ENCODE results near the gene METTL16.

DNA sequence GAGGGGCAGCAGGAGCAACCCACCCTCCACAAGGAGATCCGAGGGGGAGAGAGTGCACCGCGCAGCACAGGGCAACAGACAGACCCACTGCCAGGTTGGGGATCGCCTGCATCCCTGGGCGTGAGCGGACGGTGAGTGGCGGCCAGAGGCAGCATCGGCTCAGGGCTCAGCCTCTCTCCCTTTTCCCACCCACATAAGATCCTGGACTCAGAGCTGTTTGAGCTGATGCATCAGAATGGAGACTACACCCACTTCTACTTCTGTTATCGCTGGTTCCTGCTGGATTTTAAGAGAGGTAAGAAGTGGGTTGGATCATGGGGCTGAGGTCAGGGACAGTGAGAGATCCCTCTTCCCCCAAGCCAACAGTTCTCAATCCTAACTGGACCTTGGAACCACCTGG is 134.0 kb downstream of the METTL16 start:
- TF ChIP-seq, protein P1, sequence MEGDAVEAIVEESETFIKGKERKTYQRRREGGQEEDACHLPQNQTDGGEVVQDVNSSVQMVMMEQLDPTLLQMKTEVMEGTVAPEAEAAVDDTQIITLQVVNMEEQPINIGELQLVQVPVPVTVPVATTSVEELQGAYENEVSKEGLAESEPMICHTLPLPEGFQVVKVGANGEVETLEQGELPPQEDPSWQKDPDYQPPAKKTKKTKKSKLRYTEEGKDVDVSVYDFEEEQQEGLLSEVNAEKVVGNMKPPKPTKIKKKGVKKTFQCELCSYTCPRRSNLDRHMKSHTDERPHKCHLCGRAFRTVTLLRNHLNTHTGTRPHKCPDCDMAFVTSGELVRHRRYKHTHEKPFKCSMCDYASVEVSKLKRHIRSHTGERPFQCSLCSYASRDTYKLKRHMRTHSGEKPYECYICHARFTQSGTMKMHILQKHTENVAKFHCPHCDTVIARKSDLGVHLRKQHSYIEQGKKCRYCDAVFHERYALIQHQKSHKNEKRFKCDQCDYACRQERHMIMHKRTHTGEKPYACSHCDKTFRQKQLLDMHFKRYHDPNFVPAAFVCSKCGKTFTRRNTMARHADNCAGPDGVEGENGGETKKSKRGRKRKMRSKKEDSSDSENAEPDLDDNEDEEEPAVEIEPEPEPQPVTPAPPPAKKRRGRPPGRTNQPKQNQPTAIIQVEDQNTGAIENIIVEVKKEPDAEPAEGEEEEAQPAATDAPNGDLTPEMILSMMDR (IDR thresholded peaks at IDR 0.05) = no peak
- TF ChIP-seq RXRA (IDR thresholded peaks at IDR 0.05; ENCODE audit: borderline replicate concordance, low read depth) = no peak
- TF ChIP-seq JUND (IDR thresholded peaks at IDR 0.05) = no peak
- no peak for TF ChIP-seq NRF1 (IDR thresholded peaks at IDR 0.05; ENCODE audit: low read depth, low read length)
- TF ChIP-seq, protein P2, sequence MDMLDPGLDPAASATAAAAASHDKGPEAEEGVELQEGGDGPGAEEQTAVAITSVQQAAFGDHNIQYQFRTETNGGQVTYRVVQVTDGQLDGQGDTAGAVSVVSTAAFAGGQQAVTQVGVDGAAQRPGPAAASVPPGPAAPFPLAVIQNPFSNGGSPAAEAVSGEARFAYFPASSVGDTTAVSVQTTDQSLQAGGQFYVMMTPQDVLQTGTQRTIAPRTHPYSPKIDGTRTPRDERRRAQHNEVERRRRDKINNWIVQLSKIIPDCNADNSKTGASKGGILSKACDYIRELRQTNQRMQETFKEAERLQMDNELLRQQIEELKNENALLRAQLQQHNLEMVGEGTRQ (IDR thresholded peaks at IDR 0.05; ENCODE audit: borderline replicate concordance, low read depth, low read length) = no peak
- TF ChIP-seq, protein P3, sequence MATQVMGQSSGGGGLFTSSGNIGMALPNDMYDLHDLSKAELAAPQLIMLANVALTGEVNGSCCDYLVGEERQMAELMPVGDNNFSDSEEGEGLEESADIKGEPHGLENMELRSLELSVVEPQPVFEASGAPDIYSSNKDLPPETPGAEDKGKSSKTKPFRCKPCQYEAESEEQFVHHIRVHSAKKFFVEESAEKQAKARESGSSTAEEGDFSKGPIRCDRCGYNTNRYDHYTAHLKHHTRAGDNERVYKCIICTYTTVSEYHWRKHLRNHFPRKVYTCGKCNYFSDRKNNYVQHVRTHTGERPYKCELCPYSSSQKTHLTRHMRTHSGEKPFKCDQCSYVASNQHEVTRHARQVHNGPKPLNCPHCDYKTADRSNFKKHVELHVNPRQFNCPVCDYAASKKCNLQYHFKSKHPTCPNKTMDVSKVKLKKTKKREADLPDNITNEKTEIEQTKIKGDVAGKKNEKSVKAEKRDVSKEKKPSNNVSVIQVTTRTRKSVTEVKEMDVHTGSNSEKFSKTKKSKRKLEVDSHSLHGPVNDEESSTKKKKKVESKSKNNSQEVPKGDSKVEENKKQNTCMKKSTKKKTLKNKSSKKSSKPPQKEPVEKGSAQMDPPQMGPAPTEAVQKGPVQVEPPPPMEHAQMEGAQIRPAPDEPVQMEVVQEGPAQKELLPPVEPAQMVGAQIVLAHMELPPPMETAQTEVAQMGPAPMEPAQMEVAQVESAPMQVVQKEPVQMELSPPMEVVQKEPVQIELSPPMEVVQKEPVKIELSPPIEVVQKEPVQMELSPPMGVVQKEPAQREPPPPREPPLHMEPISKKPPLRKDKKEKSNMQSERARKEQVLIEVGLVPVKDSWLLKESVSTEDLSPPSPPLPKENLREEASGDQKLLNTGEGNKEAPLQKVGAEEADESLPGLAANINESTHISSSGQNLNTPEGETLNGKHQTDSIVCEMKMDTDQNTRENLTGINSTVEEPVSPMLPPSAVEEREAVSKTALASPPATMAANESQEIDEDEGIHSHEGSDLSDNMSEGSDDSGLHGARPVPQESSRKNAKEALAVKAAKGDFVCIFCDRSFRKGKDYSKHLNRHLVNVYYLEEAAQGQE (IDR thresholded peaks at IDR 0.05; ENCODE audit: low read depth, low read length) = no peak
- TF ChIP-seq NFIC (IDR thresholded peaks at IDR 0.05; ENCODE audit: borderline replicate concordance) = no peak
- no peak for TF ChIP-seq EZH2phosphoT487 (IDR thresholded peaks at IDR 0.05; ENCODE audit: borderline replicate concordance, low read depth)
- TF ChIP-seq, protein P4, sequence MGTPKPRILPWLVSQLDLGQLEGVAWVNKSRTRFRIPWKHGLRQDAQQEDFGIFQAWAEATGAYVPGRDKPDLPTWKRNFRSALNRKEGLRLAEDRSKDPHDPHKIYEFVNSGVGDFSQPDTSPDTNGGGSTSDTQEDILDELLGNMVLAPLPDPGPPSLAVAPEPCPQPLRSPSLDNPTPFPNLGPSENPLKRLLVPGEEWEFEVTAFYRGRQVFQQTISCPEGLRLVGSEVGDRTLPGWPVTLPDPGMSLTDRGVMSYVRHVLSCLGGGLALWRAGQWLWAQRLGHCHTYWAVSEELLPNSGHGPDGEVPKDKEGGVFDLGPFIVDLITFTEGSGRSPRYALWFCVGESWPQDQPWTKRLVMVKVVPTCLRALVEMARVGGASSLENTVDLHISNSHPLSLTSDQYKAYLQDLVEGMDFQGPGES (IDR thresholded peaks at IDR 0.05; ENCODE audit: low read depth, low read length) = no peak
- TF ChIP-seq EP300 (IDR thresholded peaks at IDR 0.05; ENCODE audit: borderline replicate concordance in 1 of 2, low read depth in 1 of 2, low read length in 1 of 2) = no peak
- no peak for TF ChIP-seq MEF2A (IDR thresholded peaks at IDR 0.05; ENCODE audit: borderline replicate concordance, low read depth)
- TF ChIP-seq, protein P5, sequence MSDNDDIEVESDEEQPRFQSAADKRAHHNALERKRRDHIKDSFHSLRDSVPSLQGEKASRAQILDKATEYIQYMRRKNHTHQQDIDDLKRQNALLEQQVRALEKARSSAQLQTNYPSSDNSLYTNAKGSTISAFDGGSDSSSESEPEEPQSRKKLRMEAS (IDR thresholded peaks at IDR 0.05; ENCODE audit: low read depth) = no peak

All from SK-N-SH (cell line).